WTC11 (cell line): ENCODE data around the gene HS3ST3A1. TPM values are rescaled to one million over a fixed set of nuclear protein-coding genes. Genes with fewer than 3 reads are reported as not detected.

ENCODE experiments used
- ATAC-seq: fragments of 200-7000 bp; cut with Tn5 transposase; 2 replicates; pipeline ENCODE4 v1.10.0; 2021; ENCODE audit warnings: mild to moderate bottlenecking, moderate library complexity
- CTCF ChIA-PET: fragments of 300-600 bp; sonication (Branson Sonifier 250); formaldehyde crosslinking; loops from one replicate; lab custom pipeline; 2021; ENCODE audit warnings: antibody characterized with exemption; lab: Charles Lee
- POLR2A ChIA-PET: fragments of 350-600 bp; sonication (Branson Sonifier 250); formaldehyde crosslinking; loops from one replicate; lab custom pipeline; 2021; ENCODE audit warnings: antibody characterized with exemption; lab: Charles Lee
- DNase-seq: peaks from one replicate; pipeline ENCODE4 v3.0.0; 2021; ENCODE audit warnings: low spot score
- H3K27ac Mint-ChIP-seq: 2 replicates; pipeline ENCODE4 v1.8.0; 2021; ENCODE audit warnings: mixed read lengths
- H3K27me3 Mint-ChIP-seq: 2 replicates; pipeline ENCODE4 v1.8.0; 2021; ENCODE audit warnings: low read depth, mild to moderate bottlenecking, moderate library complexity, mixed read lengths
- H3K36me3 Mint-ChIP-seq: 2 replicates; pipeline ENCODE4 v1.8.0; 2021; ENCODE audit warnings: mixed read lengths
- H3K4me1 Mint-ChIP-seq: 2 replicates; pipeline ENCODE4 v1.8.0; 2022; ENCODE audit warnings: mixed read lengths
- H3K4me3 Mint-ChIP-seq: 2 replicates; pipeline ENCODE4 v1.8.0; 2021; ENCODE audit warnings: mild to moderate bottlenecking, moderate library complexity, mixed read lengths
- H3K9me3 Mint-ChIP-seq: 2 replicates; pipeline ENCODE4 v1.8.0; 2021; ENCODE audit warnings: mixed read lengths
- E2F5 ChIP-seq: sonication (generic); formaldehyde crosslinking; IDR thresholded peaks from 2 replicates; pipeline ENCODE4 v1.8.1; 2022; ENCODE audit warnings: mild to moderate bottlenecking, moderate library complexity, missing genetic modification reagents
- ESRRA ChIP-seq: sonication (generic); formaldehyde crosslinking; IDR thresholded peaks from 2 replicates; pipeline ENCODE4 v1.8.1; 2022; ENCODE audit warnings: mild to moderate bottlenecking, missing genetic modification reagents, borderline replicate concordance
- MAX ChIP-seq: sonication (generic); formaldehyde crosslinking; IDR thresholded peaks from 2 replicates; pipeline ENCODE4 v1.8.0; 2022; ENCODE audit warnings: mild to moderate bottlenecking, missing genetic modification reagents
- NR1H2 ChIP-seq: sonication (generic); formaldehyde crosslinking; IDR thresholded peaks from 2 replicates; pipeline ENCODE4 v1.9.0; 2021; ENCODE audit warnings: mild to moderate bottlenecking, moderate library complexity, missing genetic modification reagents
- OVOL2 ChIP-seq: fragments of 250-450 bp; sonication (Bioruptor Pico); IDR thresholded peaks from 2 replicates; pipeline ENCODE4 v1.9.0; 2021; ENCODE audit warnings: mild to moderate bottlenecking, borderline replicate concordance
- RORB ChIP-seq: fragments of 250-450 bp; sonication (Bioruptor Pico); IDR thresholded peaks from 2 replicates; pipeline ENCODE4 v1.9.0; 2021; ENCODE audit warnings: mild to moderate bottlenecking
- ZNF232 ChIP-seq: sonication (generic); formaldehyde crosslinking; IDR thresholded peaks from 2 replicates; pipeline ENCODE4 v1.8.0; 2022; ENCODE audit warnings: mild to moderate bottlenecking, missing genetic modification reagents
- ZNF512 ChIP-seq: sonication (generic); formaldehyde crosslinking; IDR thresholded peaks from 2 replicates; pipeline ENCODE4 v1.8.1; 2022; ENCODE audit warnings: missing genetic modification reagents, borderline replicate concordance
- ZNF671 ChIP-seq: fragments of 250-450 bp; sonication (Bioruptor Pico); IDR thresholded peaks from 2 replicates; pipeline ENCODE4 v1.8.0; 2021; ENCODE audit warnings: mild to moderate bottlenecking
- total RNA-seq: library from RNA; stranded (reverse); gene quantifications from 3 replicates; pipeline ENCODE4 v1.2.3, GENCODE V29; 2021
- TF ChIP-seq, protein P1 (sequence below): sonication (generic); formaldehyde crosslinking; IDR thresholded peaks from 2 replicates; pipeline ENCODE4 v1.8.1; 2023; ENCODE audit warnings: mild to moderate bottlenecking, missing genetic modification reagents, borderline replicate concordance
- TF ChIP-seq, protein P2 (sequence below): fragments of 250-450 bp; sonication (Bioruptor Pico); IDR thresholded peaks from 2 replicates; pipeline ENCODE4 v1.9.0; 2021; ENCODE audit warnings: mild to moderate bottlenecking
- TF ChIP-seq, protein P3 (sequence below): fragments of 250-450 bp; sonication (Bioruptor Pico); IDR thresholded peaks from 2 replicates; pipeline ENCODE4 v2.1.2; 2022; ENCODE audit warnings: mild to moderate bottlenecking, moderate library complexity
- TF ChIP-seq, protein P4 (sequence below): sonication (generic); formaldehyde crosslinking; IDR thresholded peaks from 2 replicates; pipeline ENCODE4 v1.8.1; 2022; ENCODE audit warnings: low read depth, missing genetic modification reagents, borderline replicate concordance
- TF ChIP-seq, protein P5 (sequence below): sonication (generic); formaldehyde crosslinking; IDR thresholded peaks from 2 replicates; pipeline ENCODE4 v1.8.1; 2023; ENCODE audit warnings: mild to moderate bottlenecking, missing genetic modification reagents, moderate library complexity
- TF ChIP-seq, protein P6 (sequence below): sonication (generic); formaldehyde crosslinking; IDR thresholded peaks from 2 replicates; pipeline ENCODE4 v1.8.0; 2022; ENCODE audit warnings: missing genetic modification reagents

Gene HS3ST3A1
- total RNA-seq, 1 experiment from 2014 or later, result 9.7 TPM

- TF ChIP-seq, protein P1, sequence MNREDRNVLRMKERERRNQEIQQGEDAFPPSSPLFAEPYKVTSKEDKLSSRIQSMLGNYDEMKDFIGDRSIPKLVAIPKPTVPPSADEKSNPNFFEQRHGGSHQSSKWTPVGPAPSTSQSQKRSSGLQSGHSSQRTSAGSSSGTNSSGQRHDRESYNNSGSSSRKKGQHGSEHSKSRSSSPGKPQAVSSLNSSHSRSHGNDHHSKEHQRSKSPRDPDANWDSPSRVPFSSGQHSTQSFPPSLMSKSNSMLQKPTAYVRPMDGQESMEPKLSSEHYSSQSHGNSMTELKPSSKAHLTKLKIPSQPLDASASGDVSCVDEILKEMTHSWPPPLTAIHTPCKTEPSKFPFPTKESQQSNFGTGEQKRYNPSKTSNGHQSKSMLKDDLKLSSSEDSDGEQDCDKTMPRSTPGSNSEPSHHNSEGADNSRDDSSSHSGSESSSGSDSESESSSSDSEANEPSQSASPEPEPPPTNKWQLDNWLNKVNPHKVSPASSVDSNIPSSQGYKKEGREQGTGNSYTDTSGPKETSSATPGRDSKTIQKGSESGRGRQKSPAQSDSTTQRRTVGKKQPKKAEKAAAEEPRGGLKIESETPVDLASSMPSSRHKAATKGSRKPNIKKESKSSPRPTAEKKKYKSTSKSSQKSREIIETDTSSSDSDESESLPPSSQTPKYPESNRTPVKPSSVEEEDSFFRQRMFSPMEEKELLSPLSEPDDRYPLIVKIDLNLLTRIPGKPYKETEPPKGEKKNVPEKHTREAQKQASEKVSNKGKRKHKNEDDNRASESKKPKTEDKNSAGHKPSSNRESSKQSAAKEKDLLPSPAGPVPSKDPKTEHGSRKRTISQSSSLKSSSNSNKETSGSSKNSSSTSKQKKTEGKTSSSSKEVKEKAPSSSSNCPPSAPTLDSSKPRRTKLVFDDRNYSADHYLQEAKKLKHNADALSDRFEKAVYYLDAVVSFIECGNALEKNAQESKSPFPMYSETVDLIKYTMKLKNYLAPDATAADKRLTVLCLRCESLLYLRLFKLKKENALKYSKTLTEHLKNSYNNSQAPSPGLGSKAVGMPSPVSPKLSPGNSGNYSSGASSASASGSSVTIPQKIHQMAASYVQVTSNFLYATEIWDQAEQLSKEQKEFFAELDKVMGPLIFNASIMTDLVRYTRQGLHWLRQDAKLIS (CRISPR knock-in tag), result no peak
- TF ChIP-seq, protein P2, sequence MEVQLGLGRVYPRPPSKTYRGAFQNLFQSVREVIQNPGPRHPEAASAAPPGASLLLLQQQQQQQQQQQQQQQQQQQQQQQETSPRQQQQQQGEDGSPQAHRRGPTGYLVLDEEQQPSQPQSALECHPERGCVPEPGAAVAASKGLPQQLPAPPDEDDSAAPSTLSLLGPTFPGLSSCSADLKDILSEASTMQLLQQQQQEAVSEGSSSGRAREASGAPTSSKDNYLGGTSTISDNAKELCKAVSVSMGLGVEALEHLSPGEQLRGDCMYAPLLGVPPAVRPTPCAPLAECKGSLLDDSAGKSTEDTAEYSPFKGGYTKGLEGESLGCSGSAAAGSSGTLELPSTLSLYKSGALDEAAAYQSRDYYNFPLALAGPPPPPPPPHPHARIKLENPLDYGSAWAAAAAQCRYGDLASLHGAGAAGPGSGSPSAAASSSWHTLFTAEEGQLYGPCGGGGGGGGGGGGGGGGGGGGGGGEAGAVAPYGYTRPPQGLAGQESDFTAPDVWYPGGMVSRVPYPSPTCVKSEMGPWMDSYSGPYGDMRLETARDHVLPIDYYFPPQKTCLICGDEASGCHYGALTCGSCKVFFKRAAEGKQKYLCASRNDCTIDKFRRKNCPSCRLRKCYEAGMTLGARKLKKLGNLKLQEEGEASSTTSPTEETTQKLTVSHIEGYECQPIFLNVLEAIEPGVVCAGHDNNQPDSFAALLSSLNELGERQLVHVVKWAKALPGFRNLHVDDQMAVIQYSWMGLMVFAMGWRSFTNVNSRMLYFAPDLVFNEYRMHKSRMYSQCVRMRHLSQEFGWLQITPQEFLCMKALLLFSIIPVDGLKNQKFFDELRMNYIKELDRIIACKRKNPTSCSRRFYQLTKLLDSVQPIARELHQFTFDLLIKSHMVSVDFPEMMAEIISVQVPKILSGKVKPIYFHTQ (CRISPR knock-in tag), result no peak
- TF ChIP-seq ZNF232 (CRISPR knock-in tag) (no peak), ZNF512 (no peak), E2F5 (CRISPR knock-in tag) (no peak), NR1H2 (CRISPR knock-in tag) (no peak)
- TF ChIP-seq, protein P3, sequence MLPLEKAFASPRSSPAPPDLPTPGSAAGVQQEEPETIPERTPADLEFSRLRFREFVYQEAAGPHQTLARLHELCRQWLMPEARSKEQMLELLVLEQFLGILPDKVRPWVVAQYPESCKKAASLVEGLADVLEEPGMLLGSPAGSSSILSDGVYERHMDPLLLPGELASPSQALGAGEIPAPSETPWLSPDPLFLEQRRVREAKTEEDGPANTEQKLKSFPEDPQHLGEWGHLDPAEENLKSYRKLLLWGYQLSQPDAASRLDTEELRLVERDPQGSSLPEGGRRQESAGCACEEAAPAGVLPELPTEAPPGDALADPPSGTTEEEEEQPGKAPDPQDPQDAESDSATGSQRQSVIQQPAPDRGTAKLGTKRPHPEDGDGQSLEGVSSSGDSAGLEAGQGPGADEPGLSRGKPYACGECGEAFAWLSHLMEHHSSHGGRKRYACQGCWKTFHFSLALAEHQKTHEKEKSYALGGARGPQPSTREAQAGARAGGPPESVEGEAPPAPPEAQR, result no peak
These were observed 34.2 kb upstream of the HS3ST3A1 start (continued) for GRCh38 chr17:13635951-13636350.

- Mint-ChIP-seq H3K4me1 (peaks cover 12% of the 10 kb centered on the region), H3K9me3 (peaks cover 3% of the 10 kb centered on the region; the same call in 1 of the 2 replicates)
- no peak for ATAC-seq
- TF ChIP-seq, protein P4, sequence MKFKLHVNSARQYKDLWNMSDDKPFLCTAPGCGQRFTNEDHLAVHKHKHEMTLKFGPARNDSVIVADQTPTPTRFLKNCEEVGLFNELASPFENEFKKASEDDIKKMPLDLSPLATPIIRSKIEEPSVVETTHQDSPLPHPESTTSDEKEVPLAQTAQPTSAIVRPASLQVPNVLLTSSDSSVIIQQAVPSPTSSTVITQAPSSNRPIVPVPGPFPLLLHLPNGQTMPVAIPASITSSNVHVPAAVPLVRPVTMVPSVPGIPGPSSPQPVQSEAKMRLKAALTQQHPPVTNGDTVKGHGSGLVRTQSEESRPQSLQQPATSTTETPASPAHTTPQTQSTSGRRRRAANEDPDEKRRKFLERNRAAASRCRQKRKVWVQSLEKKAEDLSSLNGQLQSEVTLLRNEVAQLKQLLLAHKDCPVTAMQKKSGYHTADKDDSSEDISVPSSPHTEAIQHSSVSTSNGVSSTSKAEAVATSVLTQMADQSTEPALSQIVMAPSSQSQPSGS (CRISPR knock-in tag), result no peak
- TF ChIP-seq ESRRA (CRISPR knock-in tag) (no peak), OVOL2 (no peak), ZNF671 (CRISPR knock-in tag) (no peak), RORB (CRISPR knock-in tag) (no peak), MAX (CRISPR knock-in tag) (no peak), ZNF512 (no peak)
- TF ChIP-seq, protein P5, sequence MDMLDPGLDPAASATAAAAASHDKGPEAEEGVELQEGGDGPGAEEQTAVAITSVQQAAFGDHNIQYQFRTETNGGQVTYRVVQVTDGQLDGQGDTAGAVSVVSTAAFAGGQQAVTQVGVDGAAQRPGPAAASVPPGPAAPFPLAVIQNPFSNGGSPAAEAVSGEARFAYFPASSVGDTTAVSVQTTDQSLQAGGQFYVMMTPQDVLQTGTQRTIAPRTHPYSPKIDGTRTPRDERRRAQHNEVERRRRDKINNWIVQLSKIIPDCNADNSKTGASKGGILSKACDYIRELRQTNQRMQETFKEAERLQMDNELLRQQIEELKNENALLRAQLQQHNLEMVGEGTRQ (CRISPR knock-in tag), result no peak
- TF ChIP-seq, protein P6, sequence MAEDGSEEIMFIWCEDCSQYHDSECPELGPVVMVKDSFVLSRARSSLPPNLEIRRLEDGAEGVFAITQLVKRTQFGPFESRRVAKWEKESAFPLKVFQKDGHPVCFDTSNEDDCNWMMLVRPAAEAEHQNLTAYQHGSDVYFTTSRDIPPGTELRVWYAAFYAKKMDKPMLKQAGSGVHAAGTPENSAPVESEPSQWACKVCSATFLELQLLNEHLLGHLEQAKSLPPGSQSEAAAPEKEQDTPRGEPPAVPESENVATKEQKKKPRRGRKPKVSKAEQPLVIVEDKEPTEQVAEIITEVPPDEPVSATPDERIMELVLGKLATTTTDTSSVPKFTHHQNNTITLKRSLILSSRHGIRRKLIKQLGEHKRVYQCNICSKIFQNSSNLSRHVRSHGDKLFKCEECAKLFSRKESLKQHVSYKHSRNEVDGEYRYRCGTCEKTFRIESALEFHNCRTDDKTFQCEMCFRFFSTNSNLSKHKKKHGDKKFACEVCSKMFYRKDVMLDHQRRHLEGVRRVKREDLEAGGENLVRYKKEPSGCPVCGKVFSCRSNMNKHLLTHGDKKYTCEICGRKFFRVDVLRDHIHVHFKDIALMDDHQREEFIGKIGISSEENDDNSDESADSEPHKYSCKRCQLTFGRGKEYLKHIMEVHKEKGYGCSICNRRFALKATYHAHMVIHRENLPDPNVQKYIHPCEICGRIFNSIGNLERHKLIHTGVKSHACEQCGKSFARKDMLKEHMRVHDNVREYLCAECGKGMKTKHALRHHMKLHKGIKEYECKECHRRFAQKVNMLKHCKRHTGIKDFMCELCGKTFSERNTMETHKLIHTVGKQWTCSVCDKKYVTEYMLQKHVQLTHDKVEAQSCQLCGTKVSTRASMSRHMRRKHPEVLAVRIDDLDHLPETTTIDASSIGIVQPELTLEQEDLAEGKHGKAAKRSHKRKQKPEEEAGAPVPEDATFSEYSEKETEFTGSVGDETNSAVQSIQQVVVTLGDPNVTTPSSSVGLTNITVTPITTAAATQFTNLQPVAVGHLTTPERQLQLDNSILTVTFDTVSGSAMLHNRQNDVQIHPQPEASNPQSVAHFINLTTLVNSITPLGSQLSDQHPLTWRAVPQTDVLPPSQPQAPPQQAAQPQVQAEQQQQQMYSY (CRISPR knock-in tag), result no peak
These were observed 32.3 kb upstream of the HS3ST3A1 start for GRCh38 chr17:13634021-13634420.

More at GRCh38 chr17:13634021-13634420, 32.3 kb upstream of the HS3ST3A1 start:
- Mint-ChIP-seq H3K27me3 (no peaks in the 10 kb centered on the region), H3K36me3 (no peaks in the 10 kb centered on the region; the same call in 1 of the 2 replicates), H3K27ac (no peak overlapping the region), H3K4me3 (no peak overlapping the region)
- ChIA-PET POLR2A (no interaction called here), CTCF (no interaction called here)
- DNase-seq, result no peak
